ENCODE data around the gene SLC8A1.

The SLC8A1 gene

GRCh38 chr2:40201425-40201824 lies 250.5 kb downstream of the SLC8A1 start:
- no peak for DNase-seq
- TF ChIP-seq CTCF (IDR thresholded peaks at IDR 0.05; ENCODE audit: low read depth, low read length) = no peak
- no peaks in the 10 kb centered on the region for H3K27me3 ChIP-seq (ENCODE audit: insufficient read depth, low read depth, severe bottlenecking)
- H3K27ac ChIP-seq = no peak overlapping the region
- no peaks in the 10 kb centered on the region for H3K36me3 ChIP-seq
- H3K4me3 ChIP-seq (ENCODE audit: low read depth, low read length) = no peak overlapping the region
- H3K9me3 ChIP-seq (ENCODE audit: severe bottlenecking) = peaks cover 3% of the 10 kb centered on the region

- TF ChIP-seq CTCF (IDR thresholded peaks at IDR 0.05; ENCODE audit: low read depth, low read length) = no peak
- H3K27ac ChIP-seq = no peak overlapping the region
- no peak for DNase-seq
- no peak overlapping the region for H3K4me3 ChIP-seq (ENCODE audit: low read depth, low read length)
- peaks cover 3% of the 10 kb centered on the region for H3K9me3 ChIP-seq (ENCODE audit: severe bottlenecking)
- no peaks in the 10 kb centered on the region for H3K27me3 ChIP-seq (ENCODE audit: insufficient read depth, low read depth, severe bottlenecking)
- H3K36me3 ChIP-seq = no peaks in the 10 kb centered on the region
Observed at GRCh38 chr2:40200366-40200915, 251.4 kb downstream of the SLC8A1 start.

GRCh38 chr2:40199771-40200170 lies 252.1 kb downstream of the SLC8A1 start:
- no peak for DNase-seq
- TF ChIP-seq CTCF (IDR thresholded peaks at IDR 0.05; ENCODE audit: low read depth, low read length) = no peak
- H3K27me3 ChIP-seq (ENCODE audit: insufficient read depth, low read depth, severe bottlenecking) = no peaks in the 10 kb centered on the region
- H3K27ac ChIP-seq = no peak overlapping the region
- no peak overlapping the region for H3K4me3 ChIP-seq (ENCODE audit: low read depth, low read length)
- H3K36me3 ChIP-seq = no peaks in the 10 kb centered on the region
- H3K9me3 ChIP-seq (ENCODE audit: severe bottlenecking) = no peaks in the 10 kb centered on the region

GRCh38 chr2:40197121-40197520 lies 254.8 kb downstream of the SLC8A1 start:
- TF ChIP-seq CTCF (IDR thresholded peaks at IDR 0.05; ENCODE audit: low read depth, low read length) = no peak
- no peaks in the 10 kb centered on the region for H3K9me3 ChIP-seq (ENCODE audit: severe bottlenecking)
- peak; percentile 60 for DNase-seq
- H3K36me3 ChIP-seq = no peaks in the 10 kb centered on the region
- H3K4me3 ChIP-seq (ENCODE audit: low read depth, low read length) = no peak overlapping the region
- H3K27me3 ChIP-seq (ENCODE audit: insufficient read depth, low read depth, severe bottlenecking) = no peaks in the 10 kb centered on the region
- peak overlapping the region; percentile 22 for H3K27ac ChIP-seq

- H3K36me3 ChIP-seq = no peaks in the 10 kb centered on the region
- no peaks in the 10 kb centered on the region for H3K27me3 ChIP-seq (ENCODE audit: insufficient read depth, low read depth, severe bottlenecking)
- no peak overlapping the region for H3K4me3 ChIP-seq (ENCODE audit: low read depth, low read length)
- no peak for TF ChIP-seq CTCF (IDR thresholded peaks at IDR 0.05; ENCODE audit: low read depth, low read length)
- H3K27ac ChIP-seq = no peak overlapping the region
- no peaks in the 10 kb centered on the region for H3K9me3 ChIP-seq (ENCODE audit: severe bottlenecking)
- no peak for DNase-seq
Observed at GRCh38 chr2:40193670-40194026, 258.2 kb downstream of the SLC8A1 start.
